Measurements from ENCODE around the gene AGMAT.

Gene AGMAT

GRCh38 chr1:15603050-15603965 is 18.5 kb upstream of the AGMAT start:
- peak overlapping the region; percentile 66 to 91 (median 84) for H3K4me2 ChIP-seq
- peaks cover 0 to 20% (median 16%) of the 10 kb centered on the region in 10 experiments; a peak in 15 of 20 replicates for H3K4me1 ChIP-seq
- H4K20me1 ChIP-seq = no peaks in the 10 kb centered on the region
- peak overlapping the region; percentile 53 to 78 (median 69) for H3K9ac ChIP-seq
- 0 out of 22 replicates have a peak, but pooled peaks cover 0 to 5% (median 0%) of the 10 kb centered on the region in 11 experiments for H3K9me3 ChIP-seq (replicated peaks in 1 of 11)
- H3K27ac ChIP-seq = peak overlapping the region in 10 of 11 experiments; percentile 35 to 76 (median 54); a peak in 20 of 22 replicates
- H3K4me3 ChIP-seq = peak overlapping the region; percentile 53 to 72 (median 66)
- H3K36me3 ChIP-seq = no peaks in the 10 kb centered on the region
- H3K27me3 ChIP-seq = peaks cover 3 to 10% (median 7%) of the 10 kb centered on the region in 11 experiments; a peak in 16 of 22 replicates
- TF ChIP-seq Cebpa-rat (IDR thresholded peaks at IDR 0.05) = peak in 7 of 11 experiments; percentile 13 to 81 (median 54); a peak in 9 of 22 replicates

- no peaks in the 10 kb centered on the region for H3K9me3 ChIP-seq (replicated peaks in 1 of 11)
- H3K9ac ChIP-seq = no peak overlapping the region
- no peak for TF ChIP-seq Cebpa-rat (IDR thresholded peaks at IDR 0.05)
- H3K27me3 ChIP-seq = peaks cover 3 to 6% (median 5%) of the 10 kb centered on the region in 11 experiments; a peak in 16 of 22 replicates
- peaks cover 0 to 12% (median 6%) of the 10 kb centered on the region in 10 experiments; a peak in 13 of 20 replicates for H3K4me1 ChIP-seq
- no peak overlapping the region for H3K27ac ChIP-seq
- H3K4me3 ChIP-seq = no peak overlapping the region
- H3K36me3 ChIP-seq = no peaks in the 10 kb centered on the region
- no peak overlapping the region for H3K4me2 ChIP-seq
- H4K20me1 ChIP-seq = no peaks in the 10 kb centered on the region
These were observed 13.6 kb upstream of the AGMAT start for GRCh38 chr1:15598436-15598835.

GRCh38 chr1:15595809-15596617 is 11.2 kb upstream of the AGMAT start:
- Histone ChIP-seq H4K20me1 (no peaks in the 10 kb centered on the region), H3K9ac (no peak overlapping the region), H3K4me2 (no peak overlapping the region), H3K36me3 (no peaks in the 10 kb centered on the region), H3K9me3 (replicated peaks in 1 of 11) (no peaks in the 10 kb centered on the region), H3K27ac (no peak overlapping the region), H3K27me3 (no peaks in the 10 kb centered on the region), H3K4me3 (no peak overlapping the region), H3K4me1 (no peaks in the 10 kb centered on the region; a peak in 1 of 20 replicates)
- no peak for TF ChIP-seq Cebpa-rat (IDR thresholded peaks at IDR 0.05)

- no peak overlapping the region for H3K4me3 ChIP-seq
- H3K9me3 ChIP-seq (replicated peaks in 1 of 11) = peaks cover 0 to 9% (median 4%) of the 10 kb centered on the region in 11 experiments; a peak in 9 of 22 replicates
- no peak overlapping the region for H3K9ac ChIP-seq
- no peak overlapping the region for H3K27ac ChIP-seq
- no peaks in the 10 kb centered on the region; a peak in 1 of 20 replicates for H3K4me1 ChIP-seq
- no peaks in the 10 kb centered on the region for H3K27me3 ChIP-seq
- TF ChIP-seq Cebpa-rat (IDR thresholded peaks at IDR 0.05) = no peak
- H3K4me2 ChIP-seq = no peak overlapping the region
- H3K36me3 ChIP-seq = peaks cover 0 to 11% (median 0%) of the 10 kb centered on the region in 11 experiments; a peak in 3 of 22 replicates
- no peaks in the 10 kb centered on the region for H4K20me1 ChIP-seq
These were observed 7.4 kb upstream of the AGMAT start for GRCh38 chr1:15592285-15592684.

GRCh38 chr1:15583016-15583706 is 1.7 kb downstream of the AGMAT start:
- no peak for TF ChIP-seq Cebpa-rat (IDR thresholded peaks at IDR 0.05)
- H3K4me3 ChIP-seq = no peak overlapping the region
- H3K27me3 ChIP-seq = peaks cover 16 to 22% (median 20%) of the 10 kb centered on the region in 11 experiments
- peaks cover 0 to 2% (median 0%) of the 10 kb centered on the region in 11 experiments; a peak in 3 of 22 replicates for H3K36me3 ChIP-seq
- no peaks in the 10 kb centered on the region for H4K20me1 ChIP-seq
- H3K4me1 ChIP-seq = peaks cover 20 to 45% (median 31%) of the 10 kb centered on the region in 10 experiments; a peak in 19 of 20 replicates
- H3K4me2 ChIP-seq = no peak overlapping the region; a peak in 1 of 22 replicates
- H3K9me3 ChIP-seq (replicated peaks in 1 of 11) = peaks cover 0 to 2% (median 2%) of the 10 kb centered on the region in 11 experiments; a peak in 8 of 22 replicates
- no peak overlapping the region for H3K27ac ChIP-seq
- no peak overlapping the region for H3K9ac ChIP-seq

GRCh38 chr1:15579683-15580047 is 5.2 kb downstream of the AGMAT start:
- no peak for TF ChIP-seq Cebpa-rat (IDR thresholded peaks at IDR 0.05)
- H3K4me1 ChIP-seq = peaks cover 24 to 55% (median 37%) of the 10 kb centered on the region in 10 experiments
- H3K4me3 ChIP-seq = peak overlapping the region in 1 of 10 experiments; percentile 8; a peak in 1 of 20 replicates
- peaks cover 8 to 13% (median 11%) of the 10 kb centered on the region in 11 experiments for H3K27me3 ChIP-seq
- no peaks in the 10 kb centered on the region for H4K20me1 ChIP-seq
- H3K9ac ChIP-seq = peak overlapping the region in 4 of 11 experiments; percentile 33 to 56 (median 40); a peak in 6 of 22 replicates
- H3K36me3 ChIP-seq = peaks cover 0 to 16% (median 4%) of the 10 kb centered on the region in 11 experiments; a peak in 6 of 22 replicates
- peak overlapping the region; percentile 1 to 89 (median 41); a peak in 17 of 22 replicates for H3K4me2 ChIP-seq
- no peaks in the 10 kb centered on the region for H3K9me3 ChIP-seq (replicated peaks in 1 of 11)
- peak overlapping the region in 9 of 11 experiments; percentile 7 to 81 (median 39); a peak in 14 of 22 replicates for H3K27ac ChIP-seq

- peaks cover 0 to 20% (median 7%) of the 10 kb centered on the region in 11 experiments; a peak in 6 of 22 replicates for H3K36me3 ChIP-seq
- no peaks in the 10 kb centered on the region for H4K20me1 ChIP-seq
- H3K27me3 ChIP-seq = peaks cover 2 to 8% (median 6%) of the 10 kb centered on the region in 11 experiments
- H3K9ac ChIP-seq = peak overlapping the region in 4 of 11 experiments; percentile 33 to 56 (median 40); a peak in 6 of 22 replicates
- H3K4me2 ChIP-seq = peak overlapping the region; percentile 1 to 89 (median 41); a peak in 17 of 22 replicates
- TF ChIP-seq Cebpa-rat (IDR thresholded peaks at IDR 0.05) = no peak
- peaks cover 19 to 49% (median 33%) of the 10 kb centered on the region in 10 experiments for H3K4me1 ChIP-seq
- peak overlapping the region in 1 of 10 experiments; percentile 8; a peak in 1 of 20 replicates for H3K4me3 ChIP-seq
- H3K9me3 ChIP-seq (replicated peaks in 1 of 11) = no peaks in the 10 kb centered on the region
- peak overlapping the region in 9 of 11 experiments; percentile 7 to 81 (median 39); a peak in 14 of 22 replicates for H3K27ac ChIP-seq
These were observed 5.7 kb downstream of the AGMAT start for GRCh38 chr1:15578921-15579682.

Data from BLaER1 treated with 17β-estradiol and CSF1 and Interleukin-3, amounts not matched to agents 10 nM and 100 nM (cell line).